Gastroesophageal sphincter (tissue), 3 donors: ENCODE measurements around the gene DNAJC9.

ENCODE experiments used
- POLR2A ChIP-seq, 2 donors: fragments of 450-650 bp; IDR thresholded peaks; one replicate each; pipeline ENCODE4 v1.6.1; 2017; ENCODE audit warnings: antibody characterized with exemption in 2 of 2, mild to moderate bottlenecking in 2 of 2, moderate library complexity in 1 of 2
- TF ChIP-seq, protein P1 (sequence below), 4 experiments: fragments of 200-600 bp in 2 of 4; fragments of 450-650 bp in 2 of 4; sonication (generic) in 1 of 4; IDR thresholded peaks; one replicate each; pipeline ENCODE4 v1.5.1; 2017 to 2019; ENCODE audit warnings: antibody characterized with exemption in 4 of 4, mild to moderate bottlenecking in 2 of 4, moderate library complexity in 2 of 4

DNA sequence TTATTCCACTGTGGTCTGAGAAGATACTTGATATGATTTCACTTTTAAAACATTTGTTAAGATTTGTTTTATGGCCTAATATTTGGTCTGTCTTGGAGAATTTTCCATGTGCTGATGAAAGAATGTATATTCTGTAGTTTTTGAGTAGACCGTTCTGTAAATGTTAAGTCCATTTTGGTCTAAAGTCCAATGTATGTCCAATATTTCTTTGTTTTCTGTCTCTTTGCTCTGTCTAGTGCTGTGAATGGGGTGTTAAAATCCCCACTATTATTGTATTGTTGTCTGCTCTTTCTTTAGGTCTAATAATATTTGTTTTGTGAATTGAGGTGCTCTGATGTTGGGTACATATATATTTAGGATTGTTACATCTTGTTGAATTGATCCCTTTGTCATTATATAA lies 31.3 kb downstream of the DNAJC9 start:
- TF ChIP-seq, protein P1, sequence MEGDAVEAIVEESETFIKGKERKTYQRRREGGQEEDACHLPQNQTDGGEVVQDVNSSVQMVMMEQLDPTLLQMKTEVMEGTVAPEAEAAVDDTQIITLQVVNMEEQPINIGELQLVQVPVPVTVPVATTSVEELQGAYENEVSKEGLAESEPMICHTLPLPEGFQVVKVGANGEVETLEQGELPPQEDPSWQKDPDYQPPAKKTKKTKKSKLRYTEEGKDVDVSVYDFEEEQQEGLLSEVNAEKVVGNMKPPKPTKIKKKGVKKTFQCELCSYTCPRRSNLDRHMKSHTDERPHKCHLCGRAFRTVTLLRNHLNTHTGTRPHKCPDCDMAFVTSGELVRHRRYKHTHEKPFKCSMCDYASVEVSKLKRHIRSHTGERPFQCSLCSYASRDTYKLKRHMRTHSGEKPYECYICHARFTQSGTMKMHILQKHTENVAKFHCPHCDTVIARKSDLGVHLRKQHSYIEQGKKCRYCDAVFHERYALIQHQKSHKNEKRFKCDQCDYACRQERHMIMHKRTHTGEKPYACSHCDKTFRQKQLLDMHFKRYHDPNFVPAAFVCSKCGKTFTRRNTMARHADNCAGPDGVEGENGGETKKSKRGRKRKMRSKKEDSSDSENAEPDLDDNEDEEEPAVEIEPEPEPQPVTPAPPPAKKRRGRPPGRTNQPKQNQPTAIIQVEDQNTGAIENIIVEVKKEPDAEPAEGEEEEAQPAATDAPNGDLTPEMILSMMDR (IDR thresholded peaks at IDR 0.05): no peak
- no peak for TF ChIP-seq POLR2A (IDR thresholded peaks at IDR 0.05)
